Endothelial cell (in vitro differentiated cells): ENCODE results near the gene MLNR. TPM values are rescaled to one million over a fixed set of nuclear protein-coding genes. Genes with fewer than 3 reads are reported as not detected.

Experiments
- DNase-seq: peaks from one replicate; pipeline ENCODE4 v3.0.0; 2021; ENCODE audit warnings: low spot score
- H3K27ac Mint-ChIP-seq: one replicate; pipeline ENCODE4 v1.8.0; 2021; ENCODE audit warnings: mixed read lengths, inconsistent platforms; ENCODE audit not compliant: unreplicated experiment
- H3K27me3 Mint-ChIP-seq: one replicate; pipeline ENCODE4 v1.8.0; 2021; ENCODE audit warnings: mild to moderate bottlenecking, moderate library complexity, mixed read lengths, inconsistent platforms; ENCODE audit not compliant: unreplicated experiment
- H3K36me3 Mint-ChIP-seq: one replicate; pipeline ENCODE4 v1.8.0; 2021; ENCODE audit warnings: mild to moderate bottlenecking, low read depth, mixed read lengths, inconsistent platforms; ENCODE audit not compliant: unreplicated experiment
- H3K4me1 Mint-ChIP-seq: one replicate; pipeline ENCODE4 v1.8.0; 2021; ENCODE audit warnings: mild to moderate bottlenecking, mixed read lengths, inconsistent platforms; ENCODE audit not compliant: unreplicated experiment
- H3K4me3 Mint-ChIP-seq: one replicate; pipeline ENCODE4 v1.8.0; 2021; ENCODE audit warnings: mild to moderate bottlenecking, mixed read lengths, inconsistent platforms; ENCODE audit not compliant: unreplicated experiment
- H3K9me3 Mint-ChIP-seq: one replicate; pipeline ENCODE4 v1.8.0; 2021; ENCODE audit warnings: mixed read lengths, inconsistent platforms; ENCODE audit not compliant: unreplicated experiment
- total RNA-seq: library from RNA; stranded (reverse); fragmentation: NEBNext Ultra II Directional; extraction: Animal tissue kit (Norgen Biotek cat#: 25700); gene quantifications from one replicate; pipeline ENCODE4 v1.2.1, GENCODE V29; 2021; ENCODE audit not compliant: unreplicated experiment
- TF ChIP-seq, protein P1 (sequence below): fragments of 200-600 bp; sonication (generic); IDR thresholded peaks from one replicate; pipeline ENCODE4 v1.5.0; 2021; ENCODE audit warnings: antibody characterized with exemption; ENCODE audit not compliant: unreplicated experiment

MLNR gene
- total RNA-seq, 1 donor from 2014 or later, result not detected

GRCh38 chr13:49225223-49226042 is 5.3 kb downstream of the MLNR start:
- Mint-ChIP-seq H3K4me1 (peaks cover 4% of the 10 kb centered on the region), H3K27me3 (peaks cover 12% of the 10 kb centered on the region), H3K9me3 (no peaks in the 10 kb centered on the region), H3K4me3 (no peak overlapping the region), H3K36me3 (no peaks in the 10 kb centered on the region), H3K27ac (no peak overlapping the region)
- TF ChIP-seq, protein P1, sequence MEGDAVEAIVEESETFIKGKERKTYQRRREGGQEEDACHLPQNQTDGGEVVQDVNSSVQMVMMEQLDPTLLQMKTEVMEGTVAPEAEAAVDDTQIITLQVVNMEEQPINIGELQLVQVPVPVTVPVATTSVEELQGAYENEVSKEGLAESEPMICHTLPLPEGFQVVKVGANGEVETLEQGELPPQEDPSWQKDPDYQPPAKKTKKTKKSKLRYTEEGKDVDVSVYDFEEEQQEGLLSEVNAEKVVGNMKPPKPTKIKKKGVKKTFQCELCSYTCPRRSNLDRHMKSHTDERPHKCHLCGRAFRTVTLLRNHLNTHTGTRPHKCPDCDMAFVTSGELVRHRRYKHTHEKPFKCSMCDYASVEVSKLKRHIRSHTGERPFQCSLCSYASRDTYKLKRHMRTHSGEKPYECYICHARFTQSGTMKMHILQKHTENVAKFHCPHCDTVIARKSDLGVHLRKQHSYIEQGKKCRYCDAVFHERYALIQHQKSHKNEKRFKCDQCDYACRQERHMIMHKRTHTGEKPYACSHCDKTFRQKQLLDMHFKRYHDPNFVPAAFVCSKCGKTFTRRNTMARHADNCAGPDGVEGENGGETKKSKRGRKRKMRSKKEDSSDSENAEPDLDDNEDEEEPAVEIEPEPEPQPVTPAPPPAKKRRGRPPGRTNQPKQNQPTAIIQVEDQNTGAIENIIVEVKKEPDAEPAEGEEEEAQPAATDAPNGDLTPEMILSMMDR, result no peak
- DNase-seq, result no peak

- Mint-ChIP-seq H3K27me3 (peaks cover 10% of the 10 kb centered on the region), H3K27ac (no peak overlapping the region), H3K4me3 (no peak overlapping the region), H3K4me1 (peaks cover 3% of the 10 kb centered on the region), H3K9me3 (no peaks in the 10 kb centered on the region), H3K36me3 (no peaks in the 10 kb centered on the region)
- no peak for DNase-seq
- TF ChIP-seq, protein P1, result no peak
These were observed 6.5 kb downstream of the MLNR start for GRCh38 chr13:49226613-49227012.

- H3K36me3 Mint-ChIP-seq, result no peaks in the 10 kb centered on the region
- no peaks in the 10 kb centered on the region for H3K4me1 Mint-ChIP-seq
- H3K4me3 Mint-ChIP-seq, result no peak overlapping the region
- no peak for DNase-seq
- no peak overlapping the region for H3K27ac Mint-ChIP-seq
- no peaks in the 10 kb centered on the region for H3K27me3 Mint-ChIP-seq
- TF ChIP-seq, protein P1, result no peak
- no peaks in the 10 kb centered on the region for H3K9me3 Mint-ChIP-seq
These were observed 14.6 kb downstream of the MLNR start for GRCh38 chr13:49234741-49235140.

DNA sequence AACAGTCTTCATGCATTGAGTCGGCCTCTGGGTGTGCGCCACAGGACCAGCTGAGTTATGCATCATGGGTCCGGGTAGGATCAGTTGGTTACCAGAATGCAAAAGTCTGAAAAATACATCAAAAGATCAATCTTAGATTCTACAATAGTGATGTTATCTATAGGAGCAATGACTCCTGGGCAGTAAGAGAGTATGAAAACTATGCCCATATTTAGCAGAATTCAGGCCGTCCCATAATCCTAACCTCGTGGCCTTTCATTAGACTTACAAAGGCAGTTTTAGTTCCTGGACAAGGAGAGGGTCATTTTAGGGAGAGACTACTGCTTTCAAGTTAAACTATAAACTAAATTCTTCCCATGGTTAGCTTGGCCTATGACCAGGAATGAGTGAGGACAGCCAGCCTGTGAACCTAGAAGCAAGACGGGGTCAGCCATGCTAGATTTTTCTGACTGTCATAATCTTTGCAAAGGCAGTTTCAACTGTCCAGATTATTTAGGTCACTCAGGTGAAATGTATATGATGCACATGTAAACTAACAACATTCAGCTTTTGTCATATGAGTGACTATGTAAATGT is 15.8 kb downstream of the MLNR start:
- DNase-seq, result no peak
- no peak overlapping the region for H3K27ac Mint-ChIP-seq
- H3K4me3 Mint-ChIP-seq, result no peak overlapping the region
- no peaks in the 10 kb centered on the region for H3K4me1 Mint-ChIP-seq
- no peaks in the 10 kb centered on the region for H3K9me3 Mint-ChIP-seq
- H3K36me3 Mint-ChIP-seq, result no peaks in the 10 kb centered on the region
- TF ChIP-seq, protein P1, result no peak
- no peaks in the 10 kb centered on the region for H3K27me3 Mint-ChIP-seq

GRCh38 chr13:49238621-49239020 is 18.5 kb downstream of the MLNR start:
- Mint-ChIP-seq H3K9me3 (no peaks in the 10 kb centered on the region), H3K4me1 (peaks cover 3% of the 10 kb centered on the region), H3K27ac (no peak overlapping the region), H3K4me3 (no peak overlapping the region), H3K27me3 (no peaks in the 10 kb centered on the region), H3K36me3 (peaks cover 4% of the 10 kb centered on the region)
- TF ChIP-seq, protein P1, result no peak
- DNase-seq, result no peak
